IPS-NIHi7 (cell line): ENCODE results near the gene HOXA6.
A peak's percentile ranks its signal among the peaks of the same experiment; 100 is the strongest.

Experiments used
- DNase-seq: peaks from one replicate; pipeline ENCODE4 v3.0.0; 2012; ENCODE audit warnings: mixed read lengths; ENCODE audit errors: extremely low spot score

The HOXA6 gene

GRCh38 chr7:27122077-27122910, 25.3 kb downstream of the HOXA6 start:
- no peak for DNase-seq

- no peak for DNase-seq
These were observed 25.9 kb downstream of the HOXA6 start for GRCh38 chr7:27121684-27122076.

DNA sequence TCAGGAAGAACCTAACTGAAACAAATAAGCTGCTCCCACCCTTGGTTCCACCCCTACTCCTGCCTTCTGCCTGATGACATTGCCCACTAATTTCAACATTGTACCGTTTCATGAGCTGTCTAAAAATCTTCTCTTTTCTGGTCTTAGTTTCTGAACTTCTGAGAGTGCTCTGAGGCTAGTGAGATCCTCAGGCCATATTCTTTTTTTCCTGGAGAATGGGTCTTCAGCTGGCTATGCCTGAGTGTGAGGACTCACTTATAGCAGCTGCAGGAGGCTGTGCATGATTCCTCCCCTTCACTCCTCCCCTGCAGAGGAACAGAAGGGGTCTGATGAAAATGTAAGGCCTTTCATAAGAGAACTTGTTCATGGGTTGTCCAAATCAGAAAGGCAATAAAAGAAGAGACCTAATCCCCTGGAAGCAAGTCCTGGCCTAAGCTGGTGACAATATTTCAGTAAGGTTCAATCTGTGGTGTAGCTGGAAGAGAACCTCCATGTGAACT, 28.1 kb downstream of the HOXA6 start:
- no peak for DNase-seq

GRCh38 chr7:27118580-27118979, 29.0 kb downstream of the HOXA6 start:
- no peak for DNase-seq

- no peak for DNase-seq
These were observed 29.6 kb downstream of the HOXA6 start for GRCh38 chr7:27117887-27118491.

- DNase-seq: no peak
These were observed 30.4 kb downstream of the HOXA6 start for GRCh38 chr7:27116962-27117886.

GRCh38 chr7:27116031-27116961, 31.3 kb downstream of the HOXA6 start:
- no peak for DNase-seq

GRCh38 chr7:27115221-27116026, 32.1 kb downstream of the HOXA6 start:
- no peak for DNase-seq

- DNase-seq: no peak
These were observed 32.7 kb downstream of the HOXA6 start for GRCh38 chr7:27114881-27115220.

GRCh38 chr7:27113991-27114769, 33.4 kb downstream of the HOXA6 start:
- no peak for DNase-seq

GRCh38 chr7:27112955-27113949, 34.3 kb downstream of the HOXA6 start:
- DNase-seq: no peak

GRCh38 chr7:27112361-27112760, 35.2 kb downstream of the HOXA6 start:
- DNase-seq: no peak

DNA sequence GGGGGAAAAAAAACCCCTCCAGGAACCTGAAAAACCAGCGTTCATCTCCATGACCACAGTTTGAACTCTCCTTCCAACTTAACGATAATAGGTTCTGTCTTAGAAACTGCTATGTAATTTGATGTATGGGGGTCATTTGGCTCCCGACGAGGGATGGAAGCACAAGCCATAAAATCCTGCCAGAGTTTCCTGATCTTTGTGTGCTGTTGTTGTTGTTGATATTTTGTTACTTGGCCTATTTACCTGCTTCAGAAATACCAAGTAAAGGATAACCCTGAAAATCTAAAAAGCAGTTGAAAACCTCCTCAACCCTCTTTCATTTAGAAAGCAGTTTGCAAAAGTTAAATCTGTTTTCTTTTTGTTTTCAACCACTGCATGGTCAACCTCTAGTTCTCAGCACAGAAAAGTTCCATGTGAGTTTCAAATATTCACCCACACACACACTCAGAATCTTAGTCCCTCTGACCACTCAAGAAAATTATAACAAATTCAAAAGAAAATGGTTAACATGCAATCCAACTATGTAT, 35.8 kb downstream of the HOXA6 start:
- DNase-seq: no peak

GRCh38 chr7:27111042-27111750, 36.4 kb downstream of the HOXA6 start:
- DNase-seq: no peak

GRCh38 chr7:27110186-27111031, 37.2 kb downstream of the HOXA6 start:
- DNase-seq: peak; percentile 64

- no peak for DNase-seq
These were observed 37.9 kb downstream of the HOXA6 start for GRCh38 chr7:27109466-27110185.
